Muscle of back (tissue), 13 donors: ENCODE measurements around the gene MRPS6. TPM values are rescaled to one million over a fixed set of nuclear protein-coding genes. Genes with fewer than 3 reads are reported as not detected.

ENCODE experiments used
- DNase-seq, 3 donors: peaks; one replicate each; pipeline versions ENCODE4 v3.0.0 to v3.0.0-alpha.2; 2013
- long read RNA-seq, 9 donors: transcript quantifications; one replicate each; lab custom pipeline, GENCODE V29; 2026
- polyA plus RNA-seq, 10 donors: library from polyadenylated mRNA; unstranded; fragments of 120-200 nt; gene quantifications; one replicate each; pipeline ENCODE4 v1.2.1, GENCODE V29; 2013; ENCODE audit not compliant: insufficient read length in 10 of 10

The MRPS6 gene
- polyA plus RNA-seq: 10 to 100 TPM; 35.4 to 47.7 (median 41.1) TPM
- long read RNA-seq, donor 1, transcript MRPS6-201 (3 exons, 990 nt): major isoform, 25 of 26 reads
- long read RNA-seq, donor 1, partial matches to known transcripts: 0 of 26 reads
- long read RNA-seq, donor 1, other reads (novel, unspliced or antisense): 0 of 26 reads
- long read RNA-seq, donor 2, transcript MRPS6-201 (3 exons, 990 nt): major isoform, 39 of 39 reads
- long read RNA-seq, donor 2, partial matches to known transcripts: 0 of 39 reads
- long read RNA-seq, donor 2, other reads (novel, unspliced or antisense): 0 of 39 reads
- long read RNA-seq, donor 3: 0 reads
- long read RNA-seq, donor 4, transcript MRPS6-201 (3 exons, 990 nt): major isoform, 21 of 22 reads
- long read RNA-seq, donor 4, partial matches to known transcripts: 0 of 22 reads
- long read RNA-seq, donor 4, other reads (novel, unspliced or antisense): 0 of 22 reads
- long read RNA-seq, donor 5, transcript MRPS6-201 (3 exons, 990 nt): major isoform, 58 of 68 reads
- long read RNA-seq, donor 5, partial matches to known transcripts: 0 of 68 reads
- long read RNA-seq, donor 5, other reads (novel, unspliced or antisense): 6 of 68 reads
- long read RNA-seq, donor 6, transcript MRPS6-201 (3 exons, 990 nt): major isoform, 38 of 38 reads
- long read RNA-seq, donor 6, partial matches to known transcripts: 0 of 38 reads
- long read RNA-seq, donor 6, other reads (novel, unspliced or antisense): 0 of 38 reads
- long read RNA-seq, donor 7, transcript MRPS6-201 (3 exons, 990 nt): major isoform, 10 of 14 reads
- long read RNA-seq, donor 7, partial matches to known transcripts: 0 of 14 reads
- long read RNA-seq, donor 7, other reads (novel, unspliced or antisense): 0 of 14 reads
- long read RNA-seq, donor 8, transcript MRPS6-201 (3 exons, 990 nt): major isoform, 35 of 36 reads
- long read RNA-seq, donor 8, partial matches to known transcripts: 0 of 36 reads
- long read RNA-seq, donor 8, other reads (novel, unspliced or antisense): 0 of 36 reads
- long read RNA-seq, donor 9, partial matches to known transcripts: 0 of 2 reads
- long read RNA-seq, donor 9, other reads (novel, unspliced or antisense): 0 of 2 reads

GRCh38 chr21:34073032-34073748 lies at the start of gene MRPS6, which contains the start of gene SLC5A3:
MRPS6 (plus strand) TSS chr21:34073578; CDS start chr21:34073701, 123 bp downstream.
SLC5A3 (plus strand) TSS chr21:34073578; CDS start chr21:34095199, 21,621 bp downstream.
- DNase-seq: peak; percentile 82 to 94 (median 91)

GRCh38 chr21:34023691-34024373 lies 49.5 kb upstream of the MRPS6 start:
- DNase-seq: no peak

- no peak for DNase-seq
Measured at GRCh38 chr21:34024374-34024693, 49.0 kb upstream of the MRPS6 start.

- DNase-seq: peak in 1 of 3 donors; percentile 60
Measured at GRCh38 chr21:34027721-34028461, 45.5 kb upstream of the MRPS6 start.

- DNase-seq: peak; percentile 41 to 74 (median 53)
Measured at GRCh38 chr21:34029743-34030528, 43.4 kb upstream of the MRPS6 start.

GRCh38 chr21:34031835-34032370 lies 41.5 kb upstream of the MRPS6 start:
- no peak for DNase-seq

- DNase-seq: no peak
Measured at GRCh38 chr21:34034369-34035014, 38.9 kb upstream of the MRPS6 start.

- no peak for DNase-seq
Measured at GRCh38 chr21:34035619-34036354, 37.6 kb upstream of the MRPS6 start.

GRCh38 chr21:34037009-34037795 lies 36.2 kb upstream of the MRPS6 start:
- DNase-seq: no peak

GRCh38 chr21:34039678-34040382 lies 33.5 kb upstream of the MRPS6 start:
- no peak for DNase-seq

GRCh38 chr21:34042735-34043134 lies 30.6 kb upstream of the MRPS6 start:
- DNase-seq: no peak

- DNase-seq: no peak
Measured at GRCh38 chr21:34043333-34043732, 30.0 kb upstream of the MRPS6 start.

GRCh38 chr21:34046917-34047316 lies 26.5 kb upstream of the MRPS6 start:
- no peak for DNase-seq

GRCh38 chr21:34047835-34048234 lies 25.5 kb upstream of the MRPS6 start:
- DNase-seq: no peak

GRCh38 chr21:34052171-34052570 lies 21.2 kb upstream of the MRPS6 start:
- no peak for DNase-seq

GRCh38 chr21:34054259-34054658 lies 19.1 kb upstream of the MRPS6 start:
- DNase-seq: no peak
